GM19099 (cell line): ENCODE results near the gene CCR2.

Experiments
- POLR2A ChIP-seq: IDR thresholded peaks from 3 replicates; pipeline ENCODE4 v1.6.1; 2011; ENCODE audit warnings: low read depth; ENCODE audit not compliant: insufficient read length; ENCODE audit errors: extremely low read depth

Gene CCR2

DNA sequence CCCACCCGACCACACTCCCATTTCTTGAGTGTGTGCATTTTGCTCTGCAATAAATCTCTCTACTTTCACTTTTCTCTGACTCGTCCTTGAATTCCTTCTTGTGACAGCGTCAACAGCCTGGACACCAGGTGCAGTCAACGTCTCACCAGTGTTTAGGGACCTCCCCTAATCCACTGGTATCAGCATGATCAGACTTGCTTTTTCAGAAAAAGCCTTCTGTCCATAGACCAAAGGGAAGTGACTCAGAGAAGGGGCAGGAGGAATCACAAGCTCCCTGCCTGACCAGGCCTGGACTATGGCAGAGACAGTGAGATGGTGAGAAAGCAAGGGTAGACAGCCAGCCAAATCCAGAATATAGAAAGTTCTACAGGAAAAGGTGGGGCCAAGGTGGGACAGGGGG, 32.3 kb downstream of the CCR2 start:
- no peak for TF ChIP-seq POLR2A

DNA sequence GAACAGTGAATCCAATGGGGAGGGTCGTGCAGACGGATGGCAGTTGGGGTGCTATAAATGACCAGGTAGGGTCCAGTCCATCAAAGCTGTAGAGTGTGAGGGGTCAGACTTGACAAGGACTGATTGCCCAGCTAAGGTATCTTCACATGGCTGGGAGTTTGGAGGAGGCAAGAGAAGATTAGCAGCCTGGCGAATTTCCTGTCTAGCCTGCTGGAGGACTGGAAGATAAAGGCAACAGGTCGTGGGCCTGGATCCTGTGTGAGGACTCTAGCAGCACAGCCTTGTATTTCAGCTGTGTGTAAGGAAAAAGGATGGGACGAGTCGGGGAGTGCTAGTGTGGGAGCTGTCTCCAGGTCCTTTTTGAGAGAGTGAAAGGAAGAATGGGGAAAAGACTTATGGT, 35.4 kb downstream of the CCR2 start:
- TF ChIP-seq POLR2A, result no peak

DNA sequence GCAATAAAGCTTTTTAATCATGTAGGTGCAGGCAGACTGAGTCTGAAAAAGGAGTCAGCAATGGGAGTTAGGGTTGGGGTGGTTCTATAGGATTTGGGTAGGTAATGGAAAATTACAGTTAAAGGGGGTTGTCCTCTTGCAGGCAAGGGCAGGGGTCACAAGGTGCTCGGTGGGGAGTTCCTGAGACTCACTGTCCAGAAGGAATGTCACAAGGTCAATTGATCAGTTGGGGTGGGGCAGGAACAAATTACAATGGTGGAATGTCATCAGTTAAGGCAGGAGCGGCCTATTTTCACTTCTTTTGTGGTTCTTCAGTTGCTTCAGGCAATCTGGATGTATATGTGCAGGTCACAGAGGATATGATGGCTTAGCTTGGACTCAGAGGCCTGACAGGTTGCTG, 39.1 kb downstream of the CCR2 start:
- TF ChIP-seq POLR2A, result no peak

DNA sequence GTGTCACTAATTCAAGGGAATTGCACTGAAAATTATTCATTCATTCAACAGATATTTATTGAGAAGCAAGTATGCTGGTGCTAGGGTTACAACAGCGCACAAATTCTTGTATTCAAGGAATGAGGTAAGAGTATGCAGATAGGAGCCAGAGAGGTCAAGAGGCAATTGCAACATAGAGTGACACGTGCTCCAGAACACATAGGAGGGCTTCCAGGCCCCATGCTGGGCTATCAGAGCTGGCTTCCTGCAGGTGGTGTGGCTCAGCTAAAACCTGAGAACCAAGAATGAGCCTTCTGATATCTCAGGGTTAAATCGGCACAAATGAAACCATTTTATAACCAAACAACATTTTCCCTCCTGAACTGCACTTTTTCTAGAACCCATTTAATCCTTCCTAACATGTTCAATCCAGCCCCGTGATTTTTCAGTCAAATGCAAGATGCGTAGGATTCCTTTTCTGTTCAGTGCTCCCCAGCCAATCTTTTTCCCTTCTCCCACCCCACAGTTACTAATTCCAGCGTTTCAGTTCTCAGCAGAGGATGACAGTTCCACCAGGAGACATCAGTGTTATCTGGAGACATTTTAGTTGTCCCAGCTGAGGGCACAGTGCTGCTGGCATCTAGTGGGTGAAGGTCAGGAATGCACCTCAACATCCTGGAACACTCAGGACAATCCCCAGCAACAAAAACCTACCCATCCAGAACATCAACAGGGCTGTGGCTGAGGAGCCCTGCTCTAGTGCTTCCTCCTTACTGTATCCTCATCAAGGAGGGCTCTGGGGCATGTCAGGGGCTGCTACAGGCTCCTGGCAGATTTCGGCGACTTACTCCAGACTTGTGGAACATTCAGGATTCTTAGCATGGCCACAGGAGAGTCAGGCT, 39.9 kb downstream of the CCR2 start:
- no peak for TF ChIP-seq POLR2A

DNA sequence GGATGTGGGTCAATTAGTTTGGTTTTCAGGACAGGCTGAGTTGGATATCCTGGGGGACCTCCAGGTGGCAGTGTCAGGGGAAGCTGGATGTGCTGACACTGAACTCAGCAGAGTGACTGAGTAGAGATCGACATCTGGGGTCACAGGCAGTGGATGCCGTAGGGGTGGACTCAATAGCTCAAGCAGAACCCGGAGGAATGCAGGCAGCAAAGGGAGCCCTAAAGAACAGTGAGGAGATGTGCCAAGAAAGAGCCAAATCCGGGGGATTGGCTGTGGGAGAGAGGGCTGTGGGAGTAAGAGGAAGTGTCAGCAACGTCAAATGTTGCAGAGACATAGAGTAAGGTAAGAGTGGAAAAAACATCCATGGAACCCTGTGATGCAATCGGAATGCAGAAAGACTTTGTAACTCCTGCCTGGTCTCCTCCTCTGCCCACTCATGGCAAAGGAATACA, 41.3 kb downstream of the CCR2 start:
- TF ChIP-seq POLR2A, result no peak

DNA sequence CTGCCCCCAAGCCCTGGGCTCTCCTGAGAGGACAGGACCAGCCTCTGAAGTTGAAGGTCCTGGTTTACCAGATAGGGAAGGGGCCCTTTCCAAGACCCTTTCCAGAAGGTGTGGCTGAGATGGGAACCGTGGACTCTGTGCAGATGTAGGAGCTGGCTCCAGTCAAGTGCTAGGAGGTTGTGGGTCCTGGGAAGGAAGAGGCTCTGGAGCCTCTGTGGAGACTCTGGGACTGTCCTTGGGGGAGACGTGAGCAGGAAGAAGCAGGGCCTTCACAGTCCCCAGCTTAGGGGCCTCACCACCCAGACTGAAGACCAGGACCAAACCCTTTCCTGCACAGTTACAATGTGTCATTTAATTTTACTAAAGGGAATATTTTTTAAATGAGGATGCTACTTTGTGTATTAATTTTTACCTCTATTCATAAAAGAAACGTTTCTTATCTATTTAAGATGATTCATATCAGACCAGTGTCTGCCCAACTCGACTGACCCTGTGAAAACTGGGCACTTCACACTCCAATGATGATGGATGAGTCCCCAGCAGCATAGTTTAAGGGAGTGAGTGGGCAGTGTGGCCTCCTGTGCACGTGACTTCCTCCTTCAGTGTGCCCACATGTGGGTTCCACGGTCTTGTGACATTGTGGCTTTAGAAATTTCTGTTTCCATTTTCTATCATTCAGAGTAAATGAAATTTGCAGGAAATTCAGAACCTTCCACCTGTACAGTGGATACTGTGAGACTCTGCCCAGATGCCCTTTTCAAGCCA, 42.0 kb downstream of the CCR2 start:
- no peak for TF ChIP-seq POLR2A

DNA sequence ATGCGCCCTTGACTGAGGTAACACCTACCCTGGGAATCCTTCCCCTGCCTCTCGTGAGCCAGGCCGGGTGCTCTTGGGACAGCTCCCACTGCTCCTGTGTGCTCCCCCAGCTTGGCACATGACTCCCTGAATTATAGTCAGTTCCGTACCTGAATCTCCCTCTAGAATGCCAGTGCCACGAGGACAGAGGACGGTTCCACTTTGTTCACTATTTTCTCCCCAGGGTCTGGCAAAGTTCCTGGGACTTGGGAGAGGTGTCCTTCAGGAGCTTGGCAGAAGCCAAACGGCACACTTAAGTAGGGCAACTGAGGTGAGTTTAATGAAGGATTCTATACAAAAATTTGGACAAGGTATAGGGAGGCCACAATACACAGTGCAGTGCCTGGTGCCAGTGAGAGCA, 43.2 kb downstream of the CCR2 start:
- TF ChIP-seq POLR2A, result no peak

DNA sequence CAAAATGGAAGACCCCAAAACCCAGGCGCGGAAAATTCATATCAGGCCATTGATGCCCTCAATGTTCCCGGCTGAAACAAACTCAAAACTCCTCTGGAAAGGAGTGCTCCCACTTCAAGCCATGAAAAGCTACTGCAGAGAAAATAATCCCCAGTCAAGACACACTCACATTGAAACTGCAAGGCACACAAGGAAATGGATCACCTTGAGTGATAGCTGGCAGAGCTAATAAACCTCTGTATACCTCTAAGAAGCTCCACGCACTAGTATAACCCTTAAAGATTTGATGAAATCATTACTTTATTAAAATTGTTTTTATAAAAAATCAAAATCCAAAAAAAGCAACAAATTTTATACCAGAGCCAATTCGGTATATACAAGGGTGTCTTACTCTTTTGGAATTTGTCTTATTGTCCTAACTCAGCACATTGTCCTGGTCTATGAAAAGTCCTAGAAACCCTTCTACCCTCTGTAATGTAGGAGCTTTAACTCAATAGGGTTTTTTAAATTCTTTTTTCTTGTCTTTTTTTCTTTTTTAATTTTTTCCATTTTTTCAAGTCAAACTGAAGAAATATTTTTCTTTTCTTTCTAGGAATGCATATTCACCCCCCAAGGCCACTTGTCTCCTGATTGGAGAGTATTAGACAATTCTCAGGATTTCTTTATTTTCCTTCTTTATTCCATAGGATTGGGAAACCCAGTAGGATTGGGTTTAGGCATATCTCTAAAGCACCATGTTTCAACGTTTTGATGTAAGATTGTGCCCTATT, 44.5 kb downstream of the CCR2 start:
- no peak for TF ChIP-seq POLR2A

DNA sequence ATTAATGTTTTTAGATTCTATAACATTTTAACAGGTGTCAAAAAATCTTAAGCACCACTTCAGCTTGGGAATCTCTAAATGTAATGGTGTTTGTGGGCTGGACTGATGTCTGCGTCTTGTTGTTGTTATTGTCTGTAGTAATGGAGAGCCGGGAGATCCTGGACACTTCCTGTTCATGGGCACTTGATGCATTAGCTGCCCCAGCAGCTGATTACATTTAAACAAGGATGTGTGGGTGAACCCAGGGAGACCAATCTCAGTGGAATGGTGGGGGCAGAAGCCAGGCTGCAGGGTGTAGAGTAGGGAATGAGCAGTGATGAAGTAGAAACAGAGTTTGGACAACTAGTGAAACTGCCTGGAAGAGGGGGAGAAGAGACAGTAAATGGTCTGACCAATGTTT, 45.2 kb downstream of the CCR2 start:
- TF ChIP-seq POLR2A, result no peak

DNA sequence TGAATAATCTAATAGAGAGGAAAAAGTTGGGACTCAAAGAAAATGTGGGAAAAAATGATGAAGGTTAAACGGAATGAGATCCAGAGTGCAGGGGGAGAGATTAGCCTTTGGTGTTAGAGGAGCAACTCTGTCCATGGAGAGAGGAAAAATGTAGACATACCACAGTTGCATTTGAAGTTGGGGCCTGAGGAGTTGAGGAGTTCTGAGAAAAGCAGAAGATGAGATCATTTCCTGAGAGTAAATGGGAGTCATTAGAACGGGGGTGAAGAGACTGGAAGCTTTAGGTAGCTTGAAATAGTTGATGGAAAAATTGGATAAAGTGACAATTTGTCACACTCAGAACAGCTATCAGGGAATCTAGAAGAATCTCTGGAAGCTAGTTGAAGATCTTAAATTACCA, 45.6 kb downstream of the CCR2 start:
- no peak for TF ChIP-seq POLR2A

DNA sequence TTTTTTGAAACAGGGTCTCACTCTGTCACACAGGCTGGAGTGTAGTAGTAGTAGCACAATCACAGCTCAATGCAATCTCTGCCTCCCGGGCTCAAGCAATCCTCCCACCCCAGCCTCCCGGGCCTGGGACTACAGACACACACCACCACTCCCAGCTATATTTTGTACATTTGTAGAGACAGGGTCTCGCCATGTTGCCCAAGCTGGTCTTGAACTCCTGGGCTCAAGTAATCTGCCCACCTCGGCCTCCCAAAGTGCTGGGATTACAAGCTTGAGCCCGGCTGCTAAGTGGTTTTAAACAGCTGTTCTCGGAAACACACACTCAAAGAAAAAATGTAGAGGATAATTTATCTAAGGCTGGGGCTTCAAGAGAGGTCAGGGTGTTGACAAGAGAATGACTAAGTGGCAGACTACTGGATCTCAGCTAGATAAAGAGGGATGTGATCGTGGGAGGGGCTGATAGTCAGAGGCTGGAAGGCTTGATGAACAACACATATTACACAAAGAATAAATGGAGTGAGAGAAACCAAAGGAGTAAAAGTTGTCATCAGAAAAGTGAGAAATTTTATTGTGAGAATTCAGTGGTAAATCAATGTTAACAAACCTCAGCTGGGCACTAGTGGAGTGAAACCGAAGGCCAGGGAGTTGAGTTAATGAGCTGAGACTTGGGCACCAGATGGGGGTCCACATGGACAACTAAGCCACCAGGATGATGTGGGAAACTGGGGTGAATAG, 46.3 kb downstream of the CCR2 start:
- TF ChIP-seq POLR2A, result no peak

DNA sequence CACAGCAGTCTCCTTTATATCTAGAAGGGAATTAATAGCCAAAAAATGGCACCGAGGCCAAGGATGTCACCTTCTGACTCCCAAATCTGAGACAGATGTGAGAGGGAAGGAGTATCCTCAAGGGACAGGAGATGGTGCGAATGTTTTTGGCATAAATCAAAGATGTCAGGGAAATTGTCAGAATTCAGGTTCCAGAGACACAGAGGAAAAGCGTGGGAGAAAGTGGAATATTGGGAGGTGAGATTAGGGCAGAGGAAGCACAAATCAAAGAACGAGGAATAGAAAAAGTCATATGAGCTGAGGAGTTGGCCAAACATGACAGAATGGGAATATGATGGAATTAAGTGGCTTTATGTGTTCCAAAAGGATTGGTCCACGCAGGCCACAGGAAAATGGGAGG, 46.9 kb downstream of the CCR2 start:
- no peak for TF ChIP-seq POLR2A

DNA sequence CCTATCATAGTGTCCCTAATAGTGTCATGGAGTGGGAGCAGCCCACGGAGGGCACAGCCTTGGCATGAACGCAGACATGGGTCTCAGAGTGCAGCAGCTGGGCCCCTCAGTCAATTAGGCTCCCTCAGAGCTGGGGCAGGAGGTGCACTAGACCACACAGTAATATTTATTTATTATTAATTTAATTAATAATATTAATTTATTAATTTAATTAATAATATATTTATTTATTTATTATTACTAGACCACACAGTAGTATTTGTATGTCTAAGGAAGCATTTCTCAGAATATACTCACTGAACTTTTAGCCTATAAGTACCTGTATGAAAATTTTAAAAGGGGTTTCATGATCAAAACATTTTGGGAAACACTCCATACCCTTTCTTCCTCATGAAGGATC, 47.7 kb downstream of the CCR2 start:
- no peak for TF ChIP-seq POLR2A

DNA sequence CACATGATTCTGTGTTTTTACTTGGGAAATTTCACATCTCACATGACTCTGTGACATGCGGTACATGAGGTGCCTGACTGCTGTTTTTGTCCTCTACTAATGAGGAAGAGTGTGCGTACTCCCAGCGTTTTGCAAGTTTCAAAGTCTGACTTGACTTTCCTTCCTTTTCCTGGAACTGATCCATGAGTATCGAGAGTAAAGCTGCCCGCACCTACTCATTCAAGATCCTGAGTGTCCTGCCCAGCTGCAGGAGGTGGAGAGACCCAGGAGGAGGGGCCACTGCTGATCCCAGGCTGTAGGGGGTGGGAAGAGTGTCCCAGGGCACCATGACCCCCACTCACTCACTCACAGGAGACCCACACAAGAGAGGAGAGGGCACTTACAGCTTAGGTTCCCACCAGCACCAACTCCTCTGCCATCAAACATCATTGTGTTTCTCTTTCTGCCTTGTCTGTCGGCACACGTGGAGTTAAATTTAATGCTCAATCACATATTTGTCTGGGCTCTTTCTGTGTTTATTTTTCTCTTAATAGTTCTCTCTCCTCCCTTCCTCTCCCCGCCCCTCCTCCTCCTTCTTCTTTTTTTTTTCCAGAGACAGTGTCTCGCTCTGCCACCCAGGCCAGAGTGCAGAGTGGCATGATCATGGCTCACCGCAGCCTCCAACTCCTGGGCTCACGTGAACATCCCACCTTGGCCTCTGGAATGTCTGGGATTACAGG, 51.5 kb downstream of the CCR2 start:
- TF ChIP-seq POLR2A, result no peak

DNA sequence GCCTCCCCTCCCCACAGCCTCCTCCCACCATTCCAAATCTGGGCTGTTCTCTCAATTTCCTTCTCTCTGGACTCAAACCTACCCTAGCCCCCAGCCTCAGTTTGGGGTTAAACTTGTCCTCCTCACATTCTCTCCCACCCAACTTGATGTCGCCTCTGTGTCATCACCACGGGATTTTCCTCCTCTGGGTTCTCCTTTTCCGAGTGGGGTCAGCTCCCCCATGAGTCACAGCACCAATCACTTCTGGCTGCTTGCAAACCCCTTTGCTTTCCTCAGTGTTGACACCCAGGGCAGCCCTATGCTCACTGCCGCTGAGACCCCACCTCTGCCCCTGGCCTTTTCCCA, 52.5 kb downstream of the CCR2 start:
- TF ChIP-seq POLR2A, result no peak
